Fibroblast of peridontal ligament (primary cell): Measurements from ENCODE around the gene MRPL50.
A peak's percentile ranks its signal among the peaks of the same experiment; 100 is the strongest.

Experiments
- DNase-seq: peaks from one replicate; pipeline ENCODE4 v3.0.0-alpha.2; 2010; ENCODE audit errors: extremely low read depth

Gene MRPL50

DNA sequence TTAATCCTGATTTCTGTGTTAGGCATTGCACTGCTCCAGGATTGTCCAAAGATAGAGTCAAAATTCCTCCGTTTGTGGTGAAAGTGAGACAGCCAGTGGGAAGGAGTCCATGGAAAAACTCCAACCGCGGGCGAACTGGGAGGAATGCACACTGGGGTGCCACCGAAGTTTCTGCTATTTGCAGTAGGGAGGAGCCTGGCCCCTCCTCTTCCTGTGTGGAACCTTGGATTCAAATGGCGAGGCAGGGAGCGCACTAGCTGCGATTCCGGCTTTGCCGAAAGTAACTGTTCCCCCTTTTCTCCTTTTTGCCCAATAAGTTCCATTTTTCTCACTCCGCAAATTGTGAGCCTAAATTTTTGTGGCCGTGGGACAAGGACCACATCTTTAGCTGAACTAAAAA lies 22.9 kb downstream of the MRPL50 start:
- no peak for DNase-seq

- no peak for DNase-seq
Measured at GRCh38 chr9:101372327-101373118, 25.9 kb downstream of the MRPL50 start.

GRCh38 chr9:101371813-101372212 lies 26.6 kb downstream of the MRPL50 start:
- DNase-seq = no peak

DNA sequence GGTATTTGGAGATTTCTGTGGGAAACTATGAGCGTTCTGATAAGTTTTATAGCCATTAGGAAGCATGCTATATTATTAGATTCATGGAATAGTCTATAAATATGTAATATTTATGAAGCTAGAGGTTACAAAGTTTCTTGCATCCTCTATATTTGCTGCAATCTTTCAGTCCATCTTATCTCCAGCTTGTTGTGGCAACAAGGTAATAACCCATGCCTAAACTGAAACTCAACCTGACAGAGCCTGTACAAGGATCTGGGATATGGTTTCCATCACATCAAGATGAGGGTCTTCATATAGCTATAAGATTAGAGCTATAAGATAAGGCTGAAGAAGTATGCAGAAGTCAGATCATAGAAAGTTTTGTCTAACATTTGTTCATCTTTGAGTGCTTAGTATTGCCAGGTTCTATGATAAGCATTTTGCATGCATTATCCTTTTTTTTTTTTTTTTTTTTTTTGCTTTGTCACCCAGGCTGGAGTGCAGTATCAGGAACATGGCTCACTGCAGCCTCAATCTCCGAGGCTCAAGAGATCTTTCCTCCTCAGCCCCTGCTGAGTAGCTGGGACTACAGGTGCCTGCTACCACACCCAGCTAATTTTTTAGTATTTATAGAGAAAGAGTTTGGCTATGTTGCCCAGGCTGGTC lies 28.4 kb downstream of the MRPL50 start:
- no peak for DNase-seq

GRCh38 chr9:101369286-101369685 lies 29.1 kb downstream of the MRPL50 start:
- DNase-seq = no peak

GRCh38 chr9:101367323-101367722 lies 31.1 kb downstream of the MRPL50 start:
- no peak for DNase-seq

DNA sequence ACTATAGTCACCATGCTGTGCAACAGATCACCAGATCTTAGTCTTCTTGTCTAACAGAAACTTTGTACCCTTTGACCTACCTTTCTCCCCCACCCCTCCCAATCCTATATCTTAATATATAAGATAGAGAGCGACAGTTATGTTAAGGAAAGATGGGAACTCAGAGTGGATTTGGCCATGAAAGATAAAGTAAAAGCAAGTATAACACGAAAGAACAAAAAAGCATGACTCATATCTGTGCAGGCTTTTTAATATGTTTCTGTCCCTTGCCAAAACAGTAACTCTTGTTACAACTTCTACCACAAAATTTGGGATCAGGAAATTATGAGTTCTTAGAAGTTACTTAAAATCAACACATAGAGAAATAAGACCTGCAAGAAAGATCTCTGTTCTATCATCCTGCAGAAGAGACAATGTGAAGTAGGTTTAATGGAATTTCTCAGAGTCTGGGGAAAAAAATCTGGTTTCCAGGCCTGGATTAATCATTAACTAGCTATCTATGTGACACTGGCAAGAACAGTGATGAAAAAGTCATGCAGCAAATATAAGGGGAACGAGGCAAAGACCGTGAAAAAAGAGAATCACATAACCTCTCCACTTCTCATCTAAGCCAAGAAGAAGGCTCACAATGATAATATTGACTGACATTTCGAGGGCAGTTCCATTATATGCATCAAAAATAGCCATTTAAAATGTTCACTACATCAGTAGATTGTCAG lies 32.2 kb downstream of the MRPL50 start:
- no peak for DNase-seq

- DNase-seq = peak; percentile 25
Measured at GRCh38 chr9:101365181-101365580, 33.2 kb downstream of the MRPL50 start.

DNA sequence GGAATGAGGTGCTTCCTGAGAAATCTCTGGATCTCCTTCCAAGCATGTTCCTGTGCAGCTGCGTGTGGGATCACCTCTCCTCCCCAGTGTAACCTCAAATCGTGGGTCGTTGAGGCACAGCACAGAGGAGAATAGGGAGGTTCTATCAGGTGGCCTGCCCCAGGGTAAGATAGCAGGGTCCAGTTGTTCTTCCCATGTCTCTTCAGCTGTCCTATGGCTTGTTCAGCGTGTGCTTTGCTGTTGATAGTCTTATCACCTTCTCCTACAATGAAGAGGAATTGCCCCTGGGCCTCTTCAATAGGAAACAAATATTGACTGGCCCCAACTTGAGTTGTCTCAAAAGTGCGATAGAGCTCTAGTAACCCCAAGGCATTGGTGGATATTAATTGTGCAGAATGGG lies 36.0 kb downstream of the MRPL50 start:
- DNase-seq = no peak

GRCh38 chr9:101360647-101361046 lies 37.8 kb downstream of the MRPL50 start:
- no peak for DNase-seq

DNA sequence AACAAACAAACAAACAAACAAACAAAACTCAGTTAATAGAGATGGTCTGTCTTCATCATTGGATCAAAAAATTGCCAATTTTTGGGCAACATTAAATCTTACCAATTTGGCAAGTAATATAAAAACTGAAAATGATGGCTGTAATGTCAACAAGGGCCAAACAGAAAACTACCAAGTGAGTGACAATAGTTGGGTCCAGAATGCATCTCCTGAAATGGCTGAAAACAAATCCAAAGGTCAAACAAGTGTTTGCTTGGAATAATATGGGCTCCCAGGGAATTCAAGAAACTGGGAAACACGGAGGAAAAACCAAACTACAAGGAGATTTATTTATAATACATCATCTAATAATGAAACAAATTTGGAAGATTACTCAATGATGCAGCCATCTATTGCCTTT lies 38.7 kb downstream of the MRPL50 start:
- DNase-seq = no peak

- no peak for DNase-seq
Measured at GRCh38 chr9:101356619-101357018, 41.8 kb downstream of the MRPL50 start.

- no peak for DNase-seq
Measured at GRCh38 chr9:101354765-101355708, 43.4 kb downstream of the MRPL50 start.

- no peak for DNase-seq
Measured at GRCh38 chr9:101354143-101354764, 44.2 kb downstream of the MRPL50 start.

- DNase-seq = no peak
Measured at GRCh38 chr9:101353683-101354082, 44.7 kb downstream of the MRPL50 start.

DNA sequence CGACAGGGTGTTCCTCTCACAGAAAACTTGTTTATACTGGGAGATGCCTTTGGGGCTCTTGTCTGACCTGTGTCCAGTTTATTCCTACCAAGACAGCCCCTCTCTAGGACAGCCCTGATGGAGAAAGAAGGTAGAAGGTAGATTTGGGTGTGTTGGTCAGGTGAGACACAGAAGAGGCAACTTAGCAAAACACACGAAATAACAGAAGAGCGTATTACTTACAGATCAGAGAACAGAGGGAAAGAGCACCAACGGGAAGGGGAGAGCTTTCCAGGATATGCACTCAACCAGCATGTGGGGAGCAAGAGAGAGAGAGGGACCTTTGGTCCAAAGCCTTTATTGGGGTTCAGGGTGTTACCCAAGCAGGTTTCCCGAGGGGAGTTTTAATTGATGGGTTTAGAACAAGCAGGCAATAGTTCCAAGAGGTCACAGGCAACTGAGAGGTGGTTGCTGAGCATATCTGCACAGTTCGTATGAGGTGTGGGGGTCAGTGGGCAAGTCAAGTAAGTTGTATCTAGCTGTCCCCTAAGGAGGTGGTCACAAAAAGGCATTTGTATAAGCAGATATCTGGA lies 45.4 kb downstream of the MRPL50 start:
- DNase-seq = no peak

DNA sequence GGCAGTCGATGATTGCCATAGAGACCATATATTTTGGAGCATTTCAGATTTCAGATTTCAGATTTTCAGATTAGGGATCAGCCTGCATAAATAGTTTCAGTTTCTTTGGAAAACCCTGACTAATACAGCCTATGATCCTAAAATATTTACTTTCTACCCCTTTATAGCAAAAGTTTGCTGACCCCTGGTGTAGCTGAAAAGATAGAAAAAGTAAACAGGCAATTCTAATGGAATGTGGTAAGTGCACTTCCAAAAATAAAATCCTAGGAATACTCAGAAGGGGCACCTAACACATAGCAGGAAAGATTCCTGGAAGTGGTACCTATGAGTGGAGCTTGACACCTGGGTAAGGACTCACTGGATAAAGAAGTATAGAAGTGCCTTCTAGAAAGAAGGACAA lies 48.1 kb downstream of the MRPL50 start:
- no peak for DNase-seq

DNA sequence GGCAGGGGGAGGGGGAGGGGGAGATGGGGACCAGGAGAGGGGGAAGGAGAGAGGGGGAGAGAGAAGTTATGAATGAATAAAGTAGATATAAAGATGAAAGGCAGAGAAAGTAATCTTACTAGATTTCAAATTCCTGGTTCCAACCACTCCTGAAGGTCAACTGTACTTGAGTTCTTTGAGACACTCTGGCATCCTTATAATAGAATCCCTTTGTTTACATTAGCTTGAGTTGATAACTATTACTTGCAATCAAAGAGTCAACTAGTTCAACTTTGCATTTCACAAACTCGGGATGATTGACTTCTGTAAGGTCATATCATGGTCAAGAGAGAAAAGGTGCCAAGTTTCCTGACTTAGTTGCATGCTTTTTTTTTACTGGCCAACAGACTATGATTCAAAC lies 55.8 kb downstream of the MRPL50 start:
- DNase-seq = no peak

DNA sequence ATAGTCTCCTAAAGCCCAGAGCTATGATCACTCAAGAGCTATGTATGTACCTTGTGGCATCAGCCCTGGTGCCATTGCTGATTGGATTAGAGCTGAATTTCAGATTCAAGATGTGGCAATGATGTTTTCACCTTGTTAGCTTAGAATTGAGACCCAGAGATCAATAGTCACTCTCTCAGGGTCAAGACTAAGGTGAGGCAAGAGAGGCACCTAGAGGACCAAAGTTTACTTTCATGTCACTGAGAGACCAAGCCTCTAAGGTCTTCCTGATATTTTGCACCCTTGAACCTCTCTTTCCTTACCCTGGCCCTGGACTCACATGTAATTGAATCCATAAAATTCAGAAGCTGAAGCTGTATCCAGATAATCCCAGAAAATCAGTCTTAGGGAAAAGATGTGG lies 56.5 kb downstream of the MRPL50 start:
- DNase-seq = no peak
